GM19467 (cell line): ENCODE results near the gene CTTNBP2NL.
"Not testable (repeated sequence)": the region's sequence is repeated elsewhere in the genome, so short reads cannot be mapped to it uniquely, and the experiment has no call there.

Experiments used
- ATAC-seq: cut with Tn5 transposase; IDR thresholded peaks from one replicate; pipeline ENCODE4 v1.9.1; 2021; ENCODE audit warnings: mild to moderate bottlenecking, moderate library complexity; ENCODE audit not compliant: unreplicated experiment

CTTNBP2NL gene

GRCh38 chr1:112461200-112461871 lies 65.3 kb downstream of the CTTNBP2NL start:
- no peak for ATAC-seq

DNA sequence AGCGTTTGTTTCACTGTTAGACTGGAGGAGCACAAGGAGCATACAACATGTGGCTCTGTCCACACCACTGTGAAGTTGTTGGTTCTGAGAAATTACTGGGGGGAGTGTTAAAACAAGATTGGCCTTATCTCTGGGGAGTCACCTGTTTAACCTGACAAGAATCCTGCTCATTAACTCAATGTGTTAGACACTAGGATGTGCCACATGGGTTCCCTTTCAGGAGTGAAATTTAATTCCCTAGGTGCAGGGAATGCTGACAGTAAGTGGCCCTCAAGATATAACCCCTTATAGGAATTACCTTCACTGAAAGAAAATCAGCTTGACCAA lies 66.9 kb downstream of the CTTNBP2NL start:
- ATAC-seq = no peak

DNA sequence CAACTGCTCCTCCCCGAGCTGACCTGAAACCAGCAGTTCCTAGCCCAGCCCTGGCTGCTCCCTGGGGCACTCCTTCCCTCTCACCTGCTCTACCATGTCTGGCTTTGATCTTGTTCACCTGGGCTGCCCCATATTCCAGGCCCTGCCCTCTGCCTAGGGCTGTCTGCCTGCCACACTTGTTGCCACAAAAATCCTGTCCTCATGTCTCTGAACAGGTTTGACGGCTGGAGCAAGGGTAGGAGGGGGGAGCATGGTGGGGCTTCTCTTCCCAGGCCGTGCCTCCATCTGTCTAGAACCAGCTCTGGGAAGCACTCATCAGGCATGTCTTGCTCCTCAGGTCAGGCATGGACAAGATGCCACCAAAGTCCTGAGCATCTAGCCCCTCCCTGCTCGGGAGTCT lies 68.5 kb downstream of the CTTNBP2NL start:
- ATAC-seq = no peak

DNA sequence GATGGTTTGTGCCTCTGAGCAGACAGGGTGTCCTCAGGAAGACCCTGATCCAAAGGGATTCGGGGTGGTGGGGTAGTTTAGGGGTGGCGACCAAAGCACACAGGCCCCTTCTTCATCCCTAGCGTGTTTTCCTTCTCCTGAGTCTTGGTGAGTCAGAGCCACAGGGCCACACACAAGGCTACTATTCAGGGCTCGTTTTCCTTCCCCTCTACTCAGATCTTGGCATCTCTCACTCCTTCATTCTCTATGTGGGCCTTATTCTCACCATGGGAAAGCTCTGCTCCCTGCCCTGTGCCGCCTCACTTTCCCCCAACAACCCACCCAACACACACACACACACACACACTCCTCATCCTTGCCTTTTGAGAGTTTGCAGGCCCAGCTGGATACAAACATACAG lies 69.1 kb downstream of the CTTNBP2NL start:
- no peak for ATAC-seq

GRCh38 chr1:112466078-112466660 lies 70.2 kb downstream of the CTTNBP2NL start:
- ATAC-seq = peak; percentile 85

GRCh38 chr1:112470324-112470723 lies 74.3 kb downstream of the CTTNBP2NL start:
- not testable (repeated sequence) for ATAC-seq

DNA sequence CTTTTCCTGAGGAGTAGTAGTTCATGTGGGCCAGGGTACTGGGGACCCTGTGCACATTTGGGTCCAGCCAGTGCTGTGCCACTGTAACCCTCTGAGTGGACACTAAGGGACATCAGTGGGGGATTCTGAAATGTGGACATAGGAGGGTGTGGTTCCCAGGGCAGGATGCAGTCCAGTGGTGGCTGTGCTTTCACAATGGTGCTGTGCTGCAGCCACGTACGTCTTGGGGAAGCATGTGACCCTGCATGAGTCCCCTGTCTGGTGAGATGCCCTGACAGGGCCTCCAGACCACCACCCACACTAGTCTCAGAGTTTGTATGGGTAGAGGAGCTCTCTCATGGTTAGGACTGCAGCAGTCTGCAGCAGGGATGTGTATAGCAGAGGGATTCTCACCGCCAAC lies 75.0 kb downstream of the CTTNBP2NL start:
- no peak for ATAC-seq

DNA sequence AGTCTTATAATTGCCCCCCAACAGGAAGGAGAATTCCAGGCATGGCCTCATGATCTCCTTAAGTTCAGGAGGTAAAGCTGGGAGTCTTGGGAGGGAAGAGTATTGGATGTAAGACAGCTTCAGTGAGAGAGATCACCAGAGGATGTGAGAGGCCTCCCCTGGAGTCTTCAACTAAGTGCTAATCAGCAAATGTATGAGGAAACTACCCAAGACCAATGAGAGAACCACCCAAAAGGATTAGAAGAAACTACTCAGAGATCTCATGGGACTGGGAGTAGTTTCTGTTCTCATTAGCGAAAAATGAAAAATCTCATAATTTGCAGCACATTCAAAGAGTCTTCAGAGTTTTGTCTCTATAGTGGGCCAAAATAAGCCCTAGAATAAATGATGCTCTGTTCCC lies 76.1 kb downstream of the CTTNBP2NL start:
- ATAC-seq = no peak

- no peak for ATAC-seq
These were observed 81.5 kb downstream of the CTTNBP2NL start for GRCh38 chr1:112477550-112477949.

DNA sequence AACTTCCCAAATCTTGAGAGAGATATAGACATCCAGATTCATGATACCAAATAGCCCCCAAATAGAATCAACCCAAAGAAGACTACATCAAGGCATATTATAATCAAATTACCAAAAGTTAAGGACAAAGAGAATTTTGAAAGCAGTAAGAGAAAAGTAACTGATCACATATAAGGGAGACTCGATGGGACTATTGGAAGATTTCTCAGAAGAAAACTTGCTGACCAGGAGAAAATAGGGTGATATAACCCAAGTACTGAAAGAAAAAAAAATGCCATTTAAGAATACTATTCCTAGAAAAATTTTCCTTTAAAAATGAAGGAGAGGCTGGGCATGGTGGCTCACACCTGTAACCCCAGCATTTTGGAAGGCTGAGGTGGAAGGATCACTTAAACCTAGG lies 82.3 kb downstream of the CTTNBP2NL start:
- ATAC-seq = no peak

DNA sequence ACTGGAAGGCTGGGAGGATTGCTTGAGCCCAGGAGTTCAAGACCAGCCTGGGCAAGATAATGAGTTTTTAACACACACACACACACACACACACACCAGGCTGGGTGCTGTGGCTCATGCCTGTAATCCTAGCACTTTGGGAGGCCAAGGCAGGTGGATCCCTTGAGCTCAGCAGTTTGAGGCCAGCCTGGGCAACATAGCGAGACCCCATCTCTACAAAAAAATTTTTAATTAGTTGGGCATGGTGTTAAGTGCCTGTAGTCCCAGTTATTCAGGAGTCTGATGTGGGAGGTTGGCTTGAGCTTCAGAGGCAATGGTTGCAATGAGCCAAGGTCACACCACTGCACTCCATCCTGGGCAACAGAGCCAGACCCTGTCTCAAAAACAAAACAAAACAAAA lies 90.0 kb downstream of the CTTNBP2NL start:
- ATAC-seq = not testable (repeated sequence)

GRCh38 chr1:112487686-112488085 lies 91.7 kb downstream of the CTTNBP2NL start:
- ATAC-seq = not testable (repeated sequence)

DNA sequence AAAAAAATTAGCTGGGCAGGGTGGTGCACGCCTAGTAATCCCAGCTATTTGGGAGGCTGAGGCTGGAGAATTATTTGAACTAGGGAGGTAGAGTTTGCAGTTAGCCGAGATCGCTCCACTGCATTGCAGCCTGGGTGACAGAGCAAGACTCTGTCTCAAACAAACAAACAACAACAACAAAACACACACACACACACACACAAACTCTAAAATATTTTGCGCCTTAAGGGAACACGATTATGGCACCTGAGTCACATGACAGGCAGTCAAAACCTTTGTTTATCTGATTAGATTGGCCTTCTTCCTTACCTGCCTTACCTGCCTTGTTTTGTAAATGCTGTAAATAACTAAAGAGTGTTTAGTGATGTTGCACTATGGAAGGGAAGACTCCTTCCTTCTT lies 92.1 kb downstream of the CTTNBP2NL start:
- no peak for ATAC-seq

DNA sequence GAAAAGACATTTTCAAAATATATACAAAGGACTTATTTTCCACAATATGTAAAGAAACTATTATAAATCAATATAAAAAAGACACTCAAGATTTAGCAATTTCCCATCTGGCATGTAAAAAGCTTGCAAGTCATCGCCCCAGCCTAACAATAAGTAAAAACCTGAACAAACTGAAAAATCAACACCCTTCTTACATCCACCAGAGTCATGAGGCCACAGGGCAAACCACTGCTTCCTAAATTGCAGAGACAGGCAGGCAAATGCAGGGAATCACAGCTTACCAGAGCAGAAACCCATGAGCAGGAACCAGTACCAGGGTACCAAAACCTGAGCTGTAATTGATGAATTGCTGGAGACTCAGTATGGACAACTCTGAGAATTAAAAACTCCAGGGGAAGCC lies 96.1 kb downstream of the CTTNBP2NL start:
- no peak for ATAC-seq

DNA sequence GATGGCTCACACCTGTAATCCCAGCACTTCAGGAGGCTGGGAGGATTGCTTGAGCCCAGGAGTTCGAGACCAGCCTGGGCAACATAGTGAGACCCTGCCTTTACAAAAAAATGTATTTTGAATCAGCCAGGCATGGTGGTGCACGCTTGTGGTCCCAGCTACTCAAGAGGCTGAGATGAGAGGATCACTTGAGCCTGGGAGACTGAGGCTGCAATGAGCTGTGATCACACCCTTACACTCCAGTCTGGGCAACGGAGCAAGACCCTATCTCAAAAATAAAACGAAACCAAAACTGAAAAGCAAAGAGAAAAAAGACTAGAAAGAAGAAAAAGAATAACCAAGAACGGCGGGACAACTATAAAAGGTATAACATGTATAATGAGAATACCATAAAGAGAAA lies 97.3 kb downstream of the CTTNBP2NL start:
- no peak for ATAC-seq

DNA sequence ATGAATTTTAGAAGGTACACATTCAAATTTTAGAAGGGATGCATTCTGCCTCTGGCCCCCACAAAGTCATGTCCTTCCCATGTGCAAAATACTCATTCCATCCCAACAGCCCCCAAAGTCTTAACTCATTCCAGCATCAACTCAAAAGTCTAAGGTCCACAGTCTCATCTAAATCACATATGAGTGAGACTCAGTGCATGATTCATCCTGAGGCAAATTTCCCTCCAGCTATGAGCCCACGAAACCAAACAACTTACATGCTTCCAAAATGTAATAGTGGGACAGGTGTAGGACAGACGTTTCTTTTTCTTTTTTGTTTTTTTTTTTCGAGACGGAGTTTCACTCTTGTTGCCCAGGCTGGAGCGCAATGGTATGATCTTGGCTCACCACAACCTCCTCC lies 100.3 kb downstream of the CTTNBP2NL start:
- no peak for ATAC-seq

DNA sequence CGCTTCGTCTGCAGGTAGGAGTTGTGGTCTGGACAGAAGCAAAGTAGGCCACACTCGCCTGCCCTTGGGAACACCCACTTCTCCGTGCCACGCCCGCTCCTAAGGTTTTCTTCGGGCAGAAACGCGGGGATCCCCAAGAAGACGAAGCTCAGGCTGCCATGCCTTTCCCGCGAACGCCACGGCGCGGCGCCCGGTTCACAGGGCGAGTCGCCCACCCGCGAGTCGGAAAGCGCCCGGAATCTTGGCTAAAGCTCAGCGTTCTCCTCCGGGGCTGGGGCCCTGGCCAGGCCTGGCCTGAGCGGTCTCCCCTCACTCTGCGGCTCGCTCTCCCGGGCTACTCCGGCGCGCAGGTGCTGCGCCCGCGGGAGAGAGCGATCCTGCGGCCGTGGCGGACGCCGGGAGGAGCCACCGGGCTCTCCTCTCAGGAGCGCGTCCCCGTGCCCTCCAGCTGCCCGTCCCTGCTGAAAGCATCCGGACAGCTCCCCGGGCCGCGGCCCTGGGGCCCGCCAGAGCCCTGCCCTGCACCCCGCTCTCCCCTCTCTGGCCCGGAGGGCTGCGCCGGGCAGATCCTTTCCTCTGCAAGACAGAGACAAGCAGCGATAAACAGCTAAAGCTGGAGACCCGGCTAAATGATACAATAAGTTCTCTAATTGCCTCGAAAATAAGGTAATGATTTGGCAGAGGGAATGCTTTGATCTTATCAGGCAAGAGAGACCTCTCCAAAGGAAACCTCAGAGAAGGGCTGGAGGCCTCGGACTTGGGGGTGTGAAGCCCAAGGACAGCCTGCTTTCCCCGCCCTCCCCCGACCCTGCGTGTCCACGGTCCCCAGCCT lies 106.0 kb downstream of the CTTNBP2NL start:
- no peak for ATAC-seq

GRCh38 chr1:112502826-112503225 lies 106.8 kb downstream of the CTTNBP2NL start:
- no peak for ATAC-seq

GRCh38 chr1:112504001-112504660 lies 108.1 kb downstream of the CTTNBP2NL start:
- no peak for ATAC-seq

GRCh38 chr1:112504661-112505399 lies 108.8 kb downstream of the CTTNBP2NL start:
- ATAC-seq = no peak

GRCh38 chr1:112505400-112505785 lies 109.4 kb downstream of the CTTNBP2NL start:
- ATAC-seq = no peak
